ENCODE measurements around the gene IL17REL. TPM values are rescaled to one million over a fixed set of nuclear protein-coding genes. Genes with fewer than 3 reads are reported as not detected.
A peak's percentile ranks its signal among the peaks of the same experiment; 100 is the strongest.

Gene IL17REL
- total and polyA plus RNA-seq, 10 of the 15 experiments (the other 5 are each of a cell fraction or from before 2014, with no cell fraction given) = 0.03 TPM; not detected in 9

DNA sequence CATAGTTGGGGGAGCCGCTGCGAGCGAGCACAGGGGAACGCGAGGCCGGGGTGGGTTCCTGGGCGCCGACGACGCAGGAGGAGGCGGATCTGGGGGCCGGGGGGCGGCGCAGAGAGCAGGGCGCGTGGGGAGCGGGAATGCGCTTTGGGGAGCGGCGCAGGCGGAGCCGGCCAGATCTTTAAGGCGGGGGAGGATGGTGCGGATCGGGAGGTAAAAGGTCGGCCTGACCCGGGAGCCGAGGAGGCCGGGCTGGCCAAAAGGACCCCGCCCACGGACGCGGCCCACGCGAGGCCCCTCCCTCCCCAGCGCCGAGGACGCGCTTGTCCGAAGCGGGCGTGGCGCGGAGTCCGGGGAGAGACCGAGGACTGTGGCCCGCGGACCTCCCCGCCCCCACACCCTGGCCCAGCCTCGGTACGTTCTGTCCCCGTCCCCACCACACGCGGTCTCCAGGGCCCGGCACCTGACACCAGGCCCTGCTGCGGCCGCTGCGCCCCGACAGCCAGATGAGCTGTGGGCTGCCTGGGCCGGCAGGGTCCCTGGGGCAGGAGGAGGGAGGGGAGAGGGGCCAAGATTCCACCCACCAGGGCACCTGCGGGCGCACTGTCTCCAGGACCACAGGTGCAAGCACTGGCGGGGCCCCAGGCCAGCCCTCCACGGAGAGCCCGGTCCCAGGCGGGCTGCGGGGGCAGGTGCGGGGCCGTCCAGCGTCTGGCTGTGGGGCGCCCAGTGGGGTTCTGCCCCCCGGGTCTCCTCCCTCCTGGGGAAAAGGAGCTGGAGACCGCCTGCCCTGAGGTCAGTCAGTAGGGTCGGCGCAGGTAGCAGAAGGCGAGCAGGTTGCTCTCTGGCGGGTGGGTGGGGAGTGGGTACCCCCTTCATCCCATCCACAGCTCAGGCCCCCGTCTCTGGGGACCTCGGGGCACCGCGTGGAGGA, 41.1 kb downstream of the IL17REL start (continued):
- TF ChIP-seq BMI1 (IDR thresholded peaks at IDR 0.05; ENCODE audit: borderline replicate concordance) (no peak), SIX5 (IDR thresholded peaks at IDR 0.05; ENCODE audit: low read depth, low read length, severe bottlenecking) (no peak), ETV6 (conservative IDR thresholded peaks at IDR 0.05 in 1 of 2, IDR thresholded peaks at IDR 0.05 in 1 of 2; ENCODE audit: borderline replicate concordance in 1 of 2, low read depth in 1 of 2) (no peak), ASH2L (IDR thresholded peaks at IDR 0.05; ENCODE audit: borderline replicate concordance, low read depth) (no peak), RAD21 (IDR thresholded peaks at IDR 0.05; ENCODE audit: insufficient read depth, low read depth, low read length) (no peak), ZNF24 (IDR thresholded peaks at IDR 0.05) (no peak), SUZ12 (IDR thresholded peaks at IDR 0.05; ENCODE audit: unreplicated experiment) (no peak), SUPT20H (IDR thresholded peaks at IDR 0.05; ENCODE audit: borderline replicate concordance, control insufficient read depth, low read depth, low read length) (no peak), PAX8 (IDR thresholded peaks at IDR 0.05) (no peak), TAF1 (IDR thresholded peaks at IDR 0.05; ENCODE audit: borderline replicate concordance, low read depth, low read length) (no peak), STAT3 (IDR thresholded peaks at IDR 0.05; ENCODE audit: low read depth, low read length) (no peak), GATAD2B (conservative IDR thresholded peaks at IDR 0.05; ENCODE audit: low read depth) (peak; percentile 14; the same call in 1 of the 2 replicates), RELA (IDR thresholded peaks at IDR 0.05; ENCODE audit: borderline replicate concordance, partially characterized antibody) (no peak)
- TF ChIP-seq, protein P1, sequence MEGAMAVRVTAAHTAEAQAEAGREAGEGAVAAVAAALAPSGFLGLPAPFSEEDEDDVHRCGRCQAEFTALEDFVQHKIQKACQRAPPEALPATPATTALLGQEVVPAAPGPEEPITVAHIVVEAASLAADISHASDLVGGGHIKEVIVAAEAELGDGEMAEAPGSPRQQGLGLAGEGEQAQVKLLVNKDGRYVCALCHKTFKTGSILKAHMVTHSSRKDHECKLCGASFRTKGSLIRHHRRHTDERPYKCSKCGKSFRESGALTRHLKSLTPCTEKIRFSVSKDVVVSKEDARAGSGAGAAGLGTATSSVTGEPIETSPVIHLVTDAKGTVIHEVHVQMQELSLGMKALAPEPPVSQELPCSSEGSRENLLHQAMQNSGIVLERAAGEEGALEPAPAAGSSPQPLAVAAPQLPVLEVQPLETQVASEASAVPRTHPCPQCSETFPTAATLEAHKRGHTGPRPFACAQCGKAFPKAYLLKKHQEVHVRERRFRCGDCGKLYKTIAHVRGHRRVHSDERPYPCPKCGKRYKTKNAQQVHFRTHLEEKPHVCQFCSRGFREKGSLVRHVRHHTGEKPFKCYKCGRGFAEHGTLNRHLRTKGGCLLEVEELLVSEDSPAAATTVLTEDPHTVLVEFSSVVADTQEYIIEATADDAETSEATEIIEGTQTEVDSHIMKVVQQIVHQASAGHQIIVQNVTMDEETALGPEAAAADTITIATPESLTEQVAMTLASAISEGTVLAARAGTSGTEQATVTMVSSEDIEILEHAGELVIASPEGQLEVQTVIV (IDR thresholded peaks at IDR 0.05; ENCODE audit: borderline replicate concordance, partially characterized antibody) = no peak
- TF ChIP-seq, protein P2, sequence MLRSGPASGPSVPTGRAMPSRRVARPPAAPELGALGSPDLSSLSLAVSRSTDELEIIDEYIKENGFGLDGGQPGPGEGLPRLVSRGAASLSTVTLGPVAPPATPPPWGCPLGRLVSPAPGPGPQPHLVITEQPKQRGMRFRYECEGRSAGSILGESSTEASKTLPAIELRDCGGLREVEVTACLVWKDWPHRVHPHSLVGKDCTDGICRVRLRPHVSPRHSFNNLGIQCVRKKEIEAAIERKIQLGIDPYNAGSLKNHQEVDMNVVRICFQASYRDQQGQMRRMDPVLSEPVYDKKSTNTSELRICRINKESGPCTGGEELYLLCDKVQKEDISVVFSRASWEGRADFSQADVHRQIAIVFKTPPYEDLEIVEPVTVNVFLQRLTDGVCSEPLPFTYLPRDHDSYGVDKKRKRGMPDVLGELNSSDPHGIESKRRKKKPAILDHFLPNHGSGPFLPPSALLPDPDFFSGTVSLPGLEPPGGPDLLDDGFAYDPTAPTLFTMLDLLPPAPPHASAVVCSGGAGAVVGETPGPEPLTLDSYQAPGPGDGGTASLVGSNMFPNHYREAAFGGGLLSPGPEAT (IDR thresholded peaks at IDR 0.05; ENCODE audit: low read depth) = no peak
- TF ChIP-seq, protein P3, sequence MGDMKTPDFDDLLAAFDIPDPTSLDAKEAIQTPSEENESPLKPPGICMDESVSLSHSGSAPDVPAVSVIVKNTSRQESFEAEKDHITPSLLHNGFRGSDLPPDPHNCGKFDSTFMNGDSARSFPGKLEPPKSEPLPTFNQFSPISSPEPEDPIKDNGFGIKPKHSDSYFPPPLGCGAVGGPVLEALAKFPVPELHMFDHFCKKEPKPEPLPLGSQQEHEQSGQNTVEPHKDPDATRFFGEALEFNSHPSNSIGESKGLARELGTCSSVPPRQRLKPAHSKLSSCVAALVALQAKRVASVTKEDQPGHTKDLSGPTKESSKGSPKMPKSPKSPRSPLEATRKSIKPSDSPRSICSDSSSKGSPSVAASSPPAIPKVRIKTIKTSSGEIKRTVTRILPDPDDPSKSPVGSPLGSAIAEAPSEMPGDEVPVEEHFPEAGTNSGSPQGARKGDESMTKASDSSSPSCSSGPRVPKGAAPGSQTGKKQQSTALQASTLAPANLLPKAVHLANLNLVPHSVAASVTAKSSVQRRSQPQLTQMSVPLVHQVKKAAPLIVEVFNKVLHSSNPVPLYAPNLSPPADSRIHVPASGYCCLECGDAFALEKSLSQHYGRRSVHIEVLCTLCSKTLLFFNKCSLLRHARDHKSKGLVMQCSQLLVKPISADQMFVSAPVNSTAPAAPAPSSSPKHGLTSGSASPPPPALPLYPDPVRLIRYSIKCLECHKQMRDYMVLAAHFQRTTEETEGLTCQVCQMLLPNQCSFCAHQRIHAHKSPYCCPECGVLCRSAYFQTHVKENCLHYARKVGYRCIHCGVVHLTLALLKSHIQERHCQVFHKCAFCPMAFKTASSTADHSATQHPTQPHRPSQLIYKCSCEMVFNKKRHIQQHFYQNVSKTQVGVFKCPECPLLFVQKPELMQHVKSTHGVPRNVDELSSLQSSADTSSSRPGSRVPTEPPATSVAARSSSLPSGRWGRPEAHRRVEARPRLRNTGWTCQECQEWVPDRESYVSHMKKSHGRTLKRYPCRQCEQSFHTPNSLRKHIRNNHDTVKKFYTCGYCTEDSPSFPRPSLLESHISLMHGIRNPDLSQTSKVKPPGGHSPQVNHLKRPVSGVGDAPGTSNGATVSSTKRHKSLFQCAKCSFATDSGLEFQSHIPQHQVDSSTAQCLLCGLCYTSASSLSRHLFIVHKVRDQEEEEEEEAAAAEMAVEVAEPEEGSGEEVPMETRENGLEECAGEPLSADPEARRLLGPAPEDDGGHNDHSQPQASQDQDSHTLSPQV (IDR thresholded peaks at IDR 0.05) = no peak
- TF ChIP-seq, protein P4, sequence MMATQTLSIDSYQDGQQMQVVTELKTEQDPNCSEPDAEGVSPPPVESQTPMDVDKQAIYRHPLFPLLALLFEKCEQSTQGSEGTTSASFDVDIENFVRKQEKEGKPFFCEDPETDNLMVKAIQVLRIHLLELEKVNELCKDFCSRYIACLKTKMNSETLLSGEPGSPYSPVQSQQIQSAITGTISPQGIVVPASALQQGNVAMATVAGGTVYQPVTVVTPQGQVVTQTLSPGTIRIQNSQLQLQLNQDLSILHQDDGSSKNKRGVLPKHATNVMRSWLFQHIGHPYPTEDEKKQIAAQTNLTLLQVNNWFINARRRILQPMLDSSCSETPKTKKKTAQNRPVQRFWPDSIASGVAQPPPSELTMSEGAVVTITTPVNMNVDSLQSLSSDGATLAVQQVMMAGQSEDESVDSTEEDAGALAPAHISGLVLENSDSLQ (IDR thresholded peaks at IDR 0.05) = no peak
